KBM-7 (cell line): ENCODE measurements around the gene CLDN18.

Source experiments
- DNase-seq: peaks from one replicate; pipeline ENCODE4 v3.0.0-alpha.2; 2015
- in situ Hi-C: fragments of 300-500 bp; cut with MboI; formaldehyde crosslinking; loops from 2 replicates; pipeline ENCODE4 v1.14.3; 2020; ENCODE audit warnings: low sequenced_read_pairs, low pct_unique_long_range_greater_than_20kb, mixed read lengths

The CLDN18 gene

DNA sequence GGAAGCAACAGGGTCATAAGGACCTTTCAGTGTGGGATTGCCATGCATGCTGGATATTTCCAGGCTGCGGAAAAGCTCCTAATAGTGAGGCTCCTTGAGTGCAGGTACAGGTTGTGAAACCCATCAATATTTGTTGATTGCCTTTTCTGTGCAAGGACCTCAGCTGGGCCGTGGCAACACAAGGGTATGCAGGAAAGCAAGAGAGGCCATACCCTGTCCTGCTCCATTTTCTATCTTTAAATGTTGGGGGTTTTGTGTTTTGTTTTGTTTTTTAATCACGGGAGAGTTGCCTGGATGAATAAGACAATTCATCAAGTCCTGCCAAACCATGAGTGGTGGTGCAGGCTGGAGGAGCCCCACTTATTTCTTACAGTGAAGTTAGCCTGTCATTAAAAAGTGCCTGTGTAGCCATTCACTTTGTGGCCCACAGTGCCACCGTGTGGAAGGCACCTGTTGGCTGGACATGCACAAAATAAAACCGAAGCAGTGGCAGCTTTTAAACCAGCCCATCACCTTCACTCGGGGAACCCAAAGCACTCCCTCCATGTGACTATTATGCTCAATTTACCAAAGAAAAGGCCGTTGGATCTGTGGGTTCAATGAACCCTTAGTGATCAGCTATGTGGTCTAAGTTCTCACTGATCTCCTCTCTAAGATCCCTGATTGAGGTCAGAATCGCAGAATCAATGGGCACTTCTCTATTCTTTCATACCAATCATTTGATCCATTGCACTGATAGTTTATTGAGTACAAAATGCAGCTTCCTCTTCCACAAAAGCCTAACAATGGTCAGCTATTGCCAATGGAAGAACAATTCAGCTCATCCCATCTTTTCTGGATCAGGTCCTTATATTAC is 42.2 kb downstream of the CLDN18 start:
- in situ Hi-C loops, result no loop called here
- peak; percentile 57 for DNase-seq

DNA sequence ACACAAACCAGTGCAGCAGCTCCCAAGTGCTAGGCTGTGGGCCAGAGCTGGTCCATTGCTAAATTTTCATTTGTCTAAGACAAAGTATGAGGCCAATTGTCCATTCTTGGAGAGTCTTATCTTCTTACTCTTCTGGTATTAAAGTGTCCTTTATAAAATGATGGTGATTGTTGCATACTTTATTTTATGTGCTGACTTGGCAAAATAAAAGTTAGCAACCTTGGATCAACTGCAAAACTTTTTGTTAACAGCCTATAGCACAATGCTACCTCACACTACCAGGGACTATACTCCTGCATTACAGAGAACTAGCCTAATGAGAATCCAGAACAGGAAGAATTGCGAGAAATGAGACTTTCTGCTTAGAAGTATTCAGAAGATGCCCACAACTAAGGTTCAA is 44.1 kb downstream of the CLDN18 start:
- DNase-seq, result no peak
- in situ Hi-C loops, result no loop called here

DNA sequence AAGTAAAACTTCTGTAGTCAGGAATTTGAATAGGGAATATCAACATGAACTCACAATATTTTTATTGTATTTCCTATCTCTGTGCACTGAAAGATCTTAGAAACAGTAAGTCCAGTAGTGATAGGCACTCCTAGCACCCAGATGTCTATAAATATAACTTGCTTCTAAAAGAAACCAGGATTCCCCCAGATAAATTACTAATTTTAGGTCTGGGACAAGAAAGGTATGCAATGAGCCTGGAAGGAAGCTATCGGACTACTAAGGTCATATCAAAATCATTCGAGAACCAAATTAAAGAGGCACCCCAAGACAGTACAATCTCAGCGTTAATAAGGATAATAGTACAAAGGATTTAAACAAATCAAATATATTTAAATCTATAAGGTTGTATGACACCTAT is 47.4 kb downstream of the CLDN18 start:
- in situ Hi-C loops, result no loop called here
- no peak for DNase-seq

DNA sequence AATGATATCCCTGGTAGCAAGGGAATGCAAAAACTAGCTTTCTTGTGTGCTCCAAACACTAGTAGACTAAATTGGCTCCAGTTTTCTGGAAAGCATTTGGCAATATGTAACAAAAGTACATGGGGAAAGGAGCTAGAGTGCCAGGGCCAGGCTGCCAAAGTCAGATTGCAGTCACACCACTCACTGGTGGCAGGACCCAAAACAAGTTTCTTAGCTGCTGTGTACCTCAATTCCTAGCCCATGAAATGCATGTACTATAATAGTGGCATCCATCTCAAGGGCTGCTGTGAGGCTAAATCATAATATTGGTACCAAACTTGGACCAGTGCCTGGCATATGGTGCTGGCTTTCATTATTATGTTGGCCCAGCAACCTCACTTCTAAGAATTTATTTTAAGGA is 49.3 kb downstream of the CLDN18 start:
- no peak for DNase-seq
- in situ Hi-C loops, result no loop called here

DNA sequence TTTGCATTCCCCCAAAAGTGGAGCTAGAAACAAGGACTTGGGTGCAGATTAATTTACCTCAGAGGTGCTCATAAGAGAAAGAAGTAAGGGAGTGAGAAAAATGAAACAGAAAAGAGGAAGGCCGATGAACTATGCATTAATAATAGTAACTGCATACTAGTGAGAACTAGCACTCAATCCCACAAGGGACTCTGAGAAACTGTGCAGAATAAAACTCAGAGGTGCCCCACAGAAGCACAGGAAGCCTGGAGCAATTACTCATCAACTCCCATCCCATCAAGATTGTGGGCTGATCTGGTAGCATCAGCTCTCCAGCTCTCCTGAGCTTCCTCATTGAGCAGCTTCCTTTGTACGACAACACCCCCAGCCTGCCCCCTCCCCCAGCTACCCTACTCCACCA is 50.8 kb downstream of the CLDN18 start:
- in situ Hi-C loops, result no loop called here
- peak; percentile 32 for DNase-seq

DNA sequence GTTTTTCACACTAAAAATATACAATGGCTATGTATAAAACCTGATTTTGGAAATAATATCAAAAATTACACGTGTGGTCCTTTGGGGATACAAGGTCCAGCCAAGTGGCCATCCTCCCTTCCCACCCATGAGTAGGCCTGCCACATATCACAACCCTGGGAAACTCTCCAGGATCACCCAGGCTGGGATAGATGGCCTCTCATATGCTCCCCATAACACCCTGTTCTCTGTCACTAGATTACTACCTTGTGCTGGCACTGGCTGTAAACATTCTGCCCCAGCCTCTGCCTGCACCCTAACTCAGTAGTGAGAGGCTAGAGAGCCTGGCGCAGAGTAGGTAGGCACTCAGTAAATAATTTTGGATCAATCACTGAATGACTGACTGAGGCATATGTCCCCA is 52.1 kb downstream of the CLDN18 start:
- in situ Hi-C loops, result no loop called here
- no peak for DNase-seq

DNA sequence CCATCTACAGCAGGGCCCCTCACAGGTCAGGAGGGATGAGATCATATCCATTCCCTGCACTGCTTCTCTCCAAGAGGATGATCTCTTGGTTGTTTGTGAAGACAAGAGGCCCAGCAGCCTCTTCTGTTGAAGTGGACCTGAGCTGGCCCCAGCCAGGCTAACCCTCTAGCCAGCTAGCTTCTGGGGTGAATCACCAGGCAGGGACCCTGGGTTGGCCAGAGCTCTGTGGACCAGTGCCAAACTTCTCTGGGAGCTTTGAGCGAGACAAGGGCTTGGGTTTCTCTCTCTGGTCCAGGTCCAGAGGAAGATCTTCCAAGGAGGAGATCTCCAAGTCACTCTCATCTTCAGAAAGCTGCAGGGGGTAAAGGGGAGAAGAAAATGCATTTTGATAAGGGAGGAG is 52.7 kb downstream of the CLDN18 start:
- in situ Hi-C loops, result no loop called here
- no peak for DNase-seq

DNA sequence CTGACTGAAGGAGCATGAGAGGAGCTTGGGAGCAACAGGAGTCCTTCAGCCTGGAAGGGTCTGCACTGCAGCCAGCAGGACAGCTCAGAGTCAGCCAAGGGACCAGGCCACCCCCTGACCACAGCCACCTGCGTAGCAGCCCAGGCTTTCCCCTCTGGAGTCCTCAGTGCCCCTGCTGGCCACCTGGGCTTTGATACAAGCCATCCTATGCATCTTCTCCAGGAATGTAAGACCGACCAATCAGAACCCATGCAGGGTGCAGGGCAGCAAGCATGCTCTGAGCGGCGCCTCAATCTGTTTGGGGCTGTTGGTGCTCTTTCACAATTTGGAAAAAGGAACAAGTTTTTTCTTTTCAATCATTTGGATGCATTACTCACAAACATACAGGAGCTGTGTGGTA is 53.5 kb downstream of the CLDN18 start:
- in situ Hi-C loops, result no loop called here
- no peak for DNase-seq

DNA sequence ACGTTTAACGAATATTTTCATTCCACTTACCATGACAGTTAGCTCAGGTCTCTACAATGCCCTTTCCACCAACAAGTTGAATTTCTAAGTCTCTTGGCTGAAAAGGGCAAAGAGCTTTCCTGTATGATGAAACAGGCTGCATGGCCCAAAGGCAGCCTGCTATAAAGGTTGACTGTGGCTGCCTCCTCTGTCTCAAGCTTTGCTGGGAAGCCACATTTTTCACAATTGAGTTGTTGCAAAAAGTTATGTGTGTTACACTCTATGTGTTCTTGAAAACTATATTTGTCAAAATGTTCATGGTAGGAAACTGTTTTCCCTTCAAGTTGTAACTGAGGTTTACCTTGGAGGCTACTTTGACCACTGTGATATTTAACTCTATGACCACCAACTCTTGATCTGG is 56.0 kb downstream of the CLDN18 start:
- no peak for DNase-seq
- in situ Hi-C loops, result no loop called here

DNA sequence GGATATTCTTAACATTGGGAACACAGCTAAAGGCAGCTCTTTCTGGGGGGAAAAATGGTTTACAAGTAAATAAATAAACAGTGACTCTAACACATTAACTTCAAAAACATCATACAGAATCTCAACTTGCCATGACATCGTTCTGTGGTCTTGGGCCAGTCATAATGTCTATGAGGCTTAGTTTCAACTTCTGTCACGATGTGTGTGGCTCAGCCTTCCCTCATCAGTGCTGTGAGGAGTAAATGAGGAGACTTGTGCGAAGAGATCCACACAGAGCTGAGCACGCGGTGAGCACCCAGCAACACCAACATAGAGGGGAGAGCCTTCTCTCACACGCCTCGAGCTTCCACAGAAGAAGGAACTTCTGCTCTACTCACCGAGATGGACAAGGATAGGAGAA is 56.4 kb downstream of the CLDN18 start:
- in situ Hi-C loops, result no loop called here
- DNase-seq, result no peak

DNA sequence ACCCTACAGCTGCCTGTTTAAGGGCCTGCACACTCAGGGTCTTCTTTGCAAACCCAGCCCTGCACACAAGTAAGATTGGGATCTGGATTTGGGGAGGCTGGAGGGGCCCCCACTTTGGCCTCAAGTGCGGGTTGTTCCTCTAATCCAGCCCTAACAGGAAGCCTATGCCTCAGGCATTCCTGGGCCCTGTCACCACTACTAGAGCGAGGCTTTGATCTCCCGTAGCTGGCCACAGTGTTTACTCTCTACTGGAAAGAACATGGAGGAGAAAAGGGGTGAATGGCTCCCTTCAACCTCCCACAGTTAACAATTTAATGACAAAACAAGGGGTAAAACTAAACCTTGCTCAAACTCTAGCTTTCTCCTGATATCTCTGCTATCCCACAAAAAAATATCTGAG is 57.0 kb downstream of the CLDN18 start:
- in situ Hi-C loops, result no loop called here
- DNase-seq, result no peak

DNA sequence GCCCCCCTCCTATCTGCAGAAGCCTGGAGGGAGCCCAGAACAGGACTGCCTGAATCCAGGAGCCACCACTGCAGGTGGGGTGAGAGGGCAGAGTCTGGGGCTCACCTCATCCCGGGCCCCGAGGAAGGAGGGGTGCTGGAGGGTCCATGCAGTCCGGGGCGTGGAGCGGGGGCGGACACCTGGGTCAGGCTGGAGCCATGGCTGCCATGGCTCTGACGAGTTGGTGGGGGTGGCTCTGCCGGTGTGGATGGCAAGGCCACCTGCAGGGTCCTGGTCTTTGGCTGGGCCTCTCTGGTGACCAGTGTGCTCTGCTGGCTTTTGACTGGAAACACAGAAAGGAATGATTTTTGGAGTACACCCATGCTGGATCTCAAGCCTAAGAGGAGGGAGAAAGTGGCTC is 58.1 kb downstream of the CLDN18 start:
- in situ Hi-C loops, result no loop called here
- DNase-seq, result no peak

DNA sequence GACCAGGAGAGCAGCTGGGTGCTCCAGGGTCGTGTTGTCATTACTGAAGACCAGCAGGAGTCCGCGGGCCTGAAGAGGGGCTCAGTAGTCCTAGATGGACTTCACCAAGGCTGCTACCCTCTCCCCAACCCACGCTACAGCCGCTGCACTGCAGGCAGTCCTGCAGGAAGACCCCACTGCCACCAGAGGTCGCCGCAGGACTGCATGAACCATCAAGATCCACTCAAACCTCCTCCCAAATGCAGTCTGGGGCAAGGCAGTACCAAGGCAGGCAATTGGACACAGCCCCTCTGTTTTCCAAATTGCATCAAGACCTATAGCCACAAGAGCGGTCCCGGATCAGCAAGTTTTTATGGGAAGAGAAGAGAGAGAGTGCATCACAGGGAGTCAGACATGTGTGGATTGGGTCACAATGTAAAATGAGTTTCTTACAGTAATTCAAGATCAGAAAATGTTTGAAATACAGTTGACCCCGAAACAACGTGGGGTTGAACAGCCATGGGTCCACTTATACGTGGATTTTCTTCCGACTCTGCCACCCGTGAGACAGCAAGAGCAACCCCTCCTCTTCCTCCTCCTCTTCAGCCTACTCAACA is 58.7 kb downstream of the CLDN18 start:
- in situ Hi-C loops, result no loop called here
- peak; percentile 82 for DNase-seq

DNA sequence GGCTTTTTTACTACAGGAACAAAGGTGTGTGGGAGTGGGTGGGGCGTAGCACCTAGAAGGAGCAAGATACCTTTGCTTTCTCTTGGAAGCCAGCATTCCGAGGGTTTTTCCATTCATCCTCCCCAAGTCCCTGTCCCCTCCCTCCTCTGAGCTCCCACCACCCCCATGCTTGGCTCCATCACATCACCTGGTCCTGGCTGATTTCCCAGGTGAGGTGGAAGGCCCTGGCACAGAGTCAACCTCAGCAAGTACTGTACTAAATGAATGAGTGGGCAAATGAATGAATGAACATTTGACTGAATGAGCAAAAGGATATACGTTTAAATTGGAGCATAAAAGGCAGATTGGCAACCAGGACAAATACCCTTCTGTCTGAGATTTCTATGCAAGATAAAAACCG is 60.0 kb downstream of the CLDN18 start:
- DNase-seq, result no peak
- in situ Hi-C loops, result no loop called here

DNA sequence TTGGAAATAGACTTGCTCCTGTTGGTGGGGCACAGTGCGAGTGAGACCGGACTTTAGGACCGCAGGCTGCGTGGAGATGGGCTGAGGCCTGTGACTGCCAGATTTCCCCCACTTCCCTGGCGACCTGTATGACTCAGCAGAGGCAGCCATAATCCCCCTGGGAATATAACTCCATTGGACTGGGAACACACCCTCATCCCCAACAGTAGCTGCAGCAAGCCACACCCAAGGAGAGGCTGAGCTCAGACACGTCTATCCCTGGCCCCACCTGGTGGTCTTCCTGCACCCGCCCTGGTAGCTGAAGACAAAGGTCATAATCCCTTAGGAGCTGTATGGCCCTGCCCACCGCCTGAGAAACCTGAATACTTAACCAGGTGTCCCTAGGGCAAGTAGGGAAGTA is 62.8 kb downstream of the CLDN18 start:
- in situ Hi-C loops, result no loop called here
- no peak for DNase-seq

DNA sequence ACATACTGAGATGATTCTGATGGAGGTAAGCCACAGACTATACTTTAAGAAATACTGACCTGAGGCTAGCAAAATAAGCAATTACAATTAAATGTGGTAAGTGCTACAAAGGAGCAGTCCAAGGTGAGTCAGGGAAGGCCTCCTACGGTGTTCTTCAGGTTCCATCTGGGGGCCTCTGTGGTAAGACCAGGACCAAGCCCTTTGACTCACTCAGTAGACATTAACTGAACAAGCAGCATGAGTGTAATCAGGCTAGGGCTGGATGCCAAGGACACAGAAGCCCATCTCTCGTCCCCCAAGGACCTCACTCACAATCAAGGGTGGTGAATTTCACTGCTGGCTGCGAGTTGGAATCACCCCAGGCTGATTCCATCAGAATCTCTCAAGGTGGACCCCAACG is 68.1 kb downstream of the CLDN18 start:
- no peak for DNase-seq
- in situ Hi-C loops, result no loop called here

DNA sequence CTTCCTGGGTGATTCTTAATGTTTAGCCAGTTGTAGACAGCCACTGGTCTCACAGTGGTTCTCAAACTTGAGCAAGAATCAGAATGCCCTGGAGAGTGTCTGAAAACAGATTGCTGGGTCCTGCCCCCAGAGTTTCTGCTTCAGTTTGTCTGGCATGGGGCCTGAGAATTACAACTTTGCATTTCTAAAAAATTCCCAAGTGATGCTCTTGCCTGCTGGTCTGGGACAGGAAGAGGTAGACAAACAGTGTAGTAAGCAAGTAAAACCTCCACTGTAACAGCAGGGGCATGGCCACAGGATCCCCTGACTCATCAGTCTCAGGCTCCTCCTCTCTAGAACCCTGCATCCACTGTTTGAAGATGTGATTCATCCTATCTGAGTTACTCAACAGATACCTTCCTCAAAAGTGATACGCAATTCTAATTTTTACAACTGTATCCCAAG is 69.0 kb downstream of the CLDN18 start:
- no peak for DNase-seq
- in situ Hi-C loops, result no loop called here

DNA sequence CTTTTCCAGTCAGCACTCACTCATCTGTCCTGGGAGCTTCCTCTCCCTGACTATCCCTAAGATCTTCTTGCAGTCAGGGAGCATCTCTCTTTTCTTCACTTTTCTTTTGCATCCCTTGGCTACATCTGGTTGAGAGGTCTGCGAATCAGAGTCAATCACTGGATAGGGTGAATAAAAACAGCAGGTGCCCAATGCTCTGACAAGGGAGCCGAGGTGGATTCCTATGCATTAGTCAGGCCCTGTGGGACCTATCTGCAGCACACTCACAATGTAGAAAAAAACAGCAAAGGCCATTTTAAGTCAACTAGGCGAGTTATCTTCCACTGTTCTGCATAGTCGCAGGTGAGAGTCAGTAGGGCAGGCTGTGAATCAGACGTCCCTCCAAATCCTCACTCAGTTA is 69.9 kb downstream of the CLDN18 start:
- no peak for DNase-seq
- in situ Hi-C loops, result no loop called here

DNA sequence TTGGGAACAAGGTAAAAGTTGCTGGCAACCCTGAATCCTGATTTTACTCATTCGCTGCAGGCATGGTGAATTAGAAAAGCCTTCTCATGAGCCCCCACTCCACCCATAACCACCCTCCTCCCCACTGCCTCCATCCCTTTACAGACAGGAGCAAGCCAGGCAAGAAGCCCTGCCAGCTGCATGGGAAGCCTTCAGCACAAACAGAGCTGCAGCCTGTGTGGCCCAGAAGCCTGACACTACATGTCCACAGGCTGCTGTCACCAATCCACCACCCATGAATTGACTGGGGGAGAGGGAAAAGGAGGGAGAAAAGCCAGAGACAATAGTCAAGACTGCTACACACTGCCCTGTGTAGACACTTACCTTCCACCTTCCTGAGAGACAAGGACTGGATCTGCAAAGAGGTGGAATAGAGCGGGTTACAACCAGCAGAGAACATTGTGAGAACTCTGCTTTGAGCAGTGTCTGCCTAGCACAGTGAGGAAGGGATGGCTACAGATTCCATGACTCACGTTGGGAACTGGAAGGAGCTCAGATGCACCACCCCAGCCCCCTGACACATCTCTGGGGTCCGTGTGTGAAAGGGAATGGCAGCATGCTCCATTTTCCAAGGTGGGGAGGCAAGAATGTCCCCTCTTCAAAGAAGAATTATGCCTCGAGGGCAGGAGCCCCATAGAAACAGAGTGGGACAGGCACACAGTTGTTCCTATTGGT is 71.6 kb downstream of the CLDN18 start:
- in situ Hi-C loops, result no loop called here
- no peak for DNase-seq
